TTC549 (cell line): ENCODE results near the gene ATF6B.

Source experiments
- FAIRE-seq: peaks from 2 replicates; lab custom pipeline; 2012; peaks lifted over from hg19 to GRCh38; lab: Jason Lieb, UNC

ATF6B gene

DNA sequence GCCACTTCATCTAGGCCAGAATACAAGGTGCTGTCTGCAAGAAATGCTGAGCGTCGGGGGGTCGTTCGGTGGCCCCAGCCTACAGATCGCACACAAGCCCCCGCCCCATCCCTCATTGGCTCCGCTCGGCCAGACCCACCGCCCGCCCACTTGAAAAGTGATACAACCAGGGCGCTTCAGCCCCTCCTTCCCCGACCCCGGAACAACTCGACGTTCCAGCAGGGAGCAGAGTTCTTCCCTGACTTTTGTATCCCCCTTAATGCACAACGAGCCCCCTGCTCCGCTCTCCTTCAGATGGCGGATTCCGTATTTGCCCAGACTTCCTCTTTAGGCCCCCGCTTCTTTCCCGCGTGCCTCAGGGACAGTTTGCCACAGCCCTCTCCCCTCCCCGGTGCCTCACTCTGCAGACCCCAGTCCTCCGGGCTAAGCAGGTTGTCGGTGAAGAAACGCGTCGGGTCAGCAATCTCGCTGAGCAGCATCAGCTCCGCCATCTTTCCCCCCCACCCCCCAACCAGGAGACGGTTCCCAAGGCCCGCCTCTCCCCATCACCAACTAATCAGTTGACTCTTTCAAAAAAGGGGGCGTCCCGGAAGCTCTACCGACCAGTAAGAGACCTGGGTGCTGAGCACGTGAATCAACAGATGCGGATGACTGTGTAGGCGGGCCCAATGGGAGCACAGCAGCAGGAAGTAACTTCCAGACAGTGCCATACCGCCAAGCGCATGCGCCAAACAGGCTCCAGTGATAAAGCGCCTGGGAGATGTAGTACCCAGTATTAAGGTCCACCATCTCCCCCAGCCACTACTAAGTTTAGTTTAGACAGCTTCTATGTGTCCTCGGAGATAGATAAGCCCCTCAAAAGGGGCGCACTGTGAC lies at the start of gene ATF6B:
Gene ATF6B (minus strand): TSS at position 530 of the 876 bp plus-strand sequence. CDS start 39 bp downstream, at position 491.
- peak; percentile 89 for FAIRE-seq

DNA sequence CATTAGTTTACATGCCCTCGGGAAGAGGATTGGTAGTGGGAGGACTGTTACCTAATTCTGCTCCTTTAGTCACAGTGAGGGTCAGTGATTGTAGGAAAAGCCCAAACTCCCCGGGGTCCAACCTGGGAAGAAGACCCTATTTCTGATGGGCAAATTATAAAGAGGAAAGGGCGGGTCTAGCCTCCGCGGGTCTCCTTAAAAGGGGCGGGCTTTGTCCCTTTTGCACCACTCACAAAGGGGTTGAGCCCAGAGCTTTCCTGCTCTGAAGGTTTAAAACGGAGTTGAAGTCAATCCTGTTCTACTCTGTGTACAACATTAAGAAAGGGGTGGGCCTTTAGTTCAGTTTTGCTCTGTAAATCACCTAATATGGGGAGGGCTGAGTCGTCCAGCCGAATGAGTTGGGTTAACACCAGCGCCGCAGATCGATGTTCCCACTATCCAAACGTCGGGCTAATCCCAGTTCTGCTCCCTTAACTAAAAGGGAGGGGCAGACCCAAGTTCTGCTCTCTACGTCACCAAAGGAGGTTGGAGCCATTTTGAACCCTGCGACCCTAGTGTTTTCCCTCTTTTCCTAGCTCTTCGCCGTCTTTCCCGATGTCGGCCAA lies 49.2 kb upstream of the ATF6B start:
- FAIRE-seq = no peak

DNA sequence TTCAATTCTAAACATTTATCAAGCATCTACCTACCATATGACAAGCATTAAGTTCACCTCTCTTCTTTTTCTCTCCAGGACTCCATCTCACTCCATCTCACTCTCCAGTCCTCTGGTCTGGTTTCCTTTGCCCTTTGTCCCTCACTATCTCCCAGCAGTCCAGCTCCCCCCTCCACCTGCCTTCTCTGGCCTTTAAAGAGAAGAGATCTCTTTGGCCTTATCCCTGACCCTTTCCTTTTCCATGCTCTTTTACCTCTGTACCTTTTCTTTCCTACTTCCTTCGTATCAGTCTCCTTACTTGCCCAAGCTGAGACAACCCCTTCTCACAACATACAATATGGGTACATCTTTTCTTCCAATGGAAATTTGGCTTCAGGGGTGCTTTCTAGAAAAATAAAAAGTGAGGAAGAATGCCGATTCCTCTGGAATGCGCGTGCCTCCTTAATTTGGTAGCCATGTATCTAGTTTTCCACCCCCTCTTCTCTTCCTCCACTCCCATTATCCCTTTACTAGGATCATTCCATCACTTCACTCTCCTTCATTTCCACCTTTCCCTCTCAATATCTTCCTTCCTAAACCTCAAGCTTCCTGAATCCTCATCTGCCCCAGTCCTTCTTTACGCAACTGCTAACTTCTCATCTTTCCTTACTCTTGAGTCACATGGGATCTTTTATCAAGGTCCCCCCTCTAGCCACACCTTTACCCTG lies 48.6 kb upstream of the ATF6B start:
- FAIRE-seq = no peak

DNA sequence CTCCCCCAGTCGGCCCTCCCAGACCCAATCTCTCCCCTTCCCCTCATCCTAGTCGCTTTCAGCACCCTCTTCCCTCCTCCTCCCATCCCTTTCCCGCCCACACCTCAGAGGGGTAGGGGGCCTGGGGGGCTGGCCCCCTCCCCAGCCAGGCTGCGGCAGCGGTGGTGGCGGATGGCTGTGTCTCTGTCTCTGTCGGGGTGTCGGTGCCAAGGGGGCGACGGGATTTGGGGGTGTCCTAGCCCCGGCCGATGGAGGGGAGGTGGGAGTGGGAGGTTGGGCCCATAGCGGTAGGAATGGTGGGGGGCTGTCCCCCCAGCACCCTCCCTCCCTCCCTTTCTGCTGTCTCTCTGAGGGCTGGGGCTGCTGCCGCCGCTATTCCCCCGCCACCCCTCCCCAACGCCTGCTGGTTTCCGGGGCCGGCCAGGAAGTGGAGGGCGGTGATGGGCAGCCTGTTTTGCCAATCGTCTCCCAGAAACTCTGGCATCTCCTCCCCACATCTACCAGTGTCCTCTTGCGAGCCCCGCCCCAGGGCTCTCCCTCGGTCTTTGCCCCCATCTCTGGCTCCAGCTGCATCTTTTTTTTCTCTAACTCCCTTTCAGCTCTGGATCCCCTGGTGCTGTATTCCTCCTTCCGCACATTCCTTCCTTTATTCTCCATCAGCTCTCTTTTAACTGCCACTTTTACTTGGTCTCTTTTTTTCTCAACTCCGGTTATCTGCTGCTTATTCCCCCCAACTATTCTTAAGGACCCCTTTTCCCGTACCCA lies 47.8 kb upstream of the ATF6B start, which contains the start of gene AGPAT1:
Gene AGPAT1 (minus strand): TSS at position 374 of the 765 bp plus-strand sequence. CDS start 4,588 bp downstream, outside the sequence.
- FAIRE-seq = no peak

DNA sequence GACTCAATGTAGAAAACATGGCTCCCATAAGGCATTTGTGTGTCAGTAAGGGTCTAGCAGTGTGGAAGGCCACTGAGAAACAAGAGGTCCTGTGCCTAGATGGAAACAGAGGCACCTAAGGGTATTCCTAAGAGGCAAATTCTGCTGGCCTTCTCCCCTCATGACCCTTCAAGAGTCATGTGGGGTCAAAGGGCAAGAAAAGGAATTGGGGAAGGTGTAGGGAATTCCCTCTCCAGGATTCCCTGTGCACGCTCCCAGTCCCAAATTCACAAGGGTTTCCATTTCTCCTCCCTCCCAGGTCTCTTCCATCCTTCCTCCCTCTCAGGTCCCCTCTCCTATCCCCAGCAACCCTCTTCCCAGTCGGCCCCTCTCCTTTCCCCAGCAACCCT lies 47.3 kb upstream of the ATF6B start:
- no peak for FAIRE-seq

DNA sequence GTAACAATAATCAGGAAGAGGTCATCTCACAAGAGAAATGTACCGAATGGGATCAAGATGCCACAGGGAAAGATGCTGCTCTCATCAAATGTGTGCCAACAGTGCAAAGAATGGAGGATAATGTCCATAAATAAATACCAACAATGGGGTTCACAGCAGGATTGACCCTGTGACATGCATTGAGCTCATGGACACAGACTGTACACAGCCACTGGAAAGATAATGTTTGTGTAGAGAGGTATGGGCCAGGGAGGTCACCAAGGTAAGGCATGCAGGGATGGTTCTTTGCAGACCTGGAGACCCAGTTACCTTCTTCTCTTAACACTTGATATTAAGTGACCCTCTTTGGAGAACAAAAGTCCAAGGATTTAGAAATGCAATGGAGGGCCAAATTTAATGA lies 46.4 kb upstream of the ATF6B start:
- no peak for FAIRE-seq

DNA sequence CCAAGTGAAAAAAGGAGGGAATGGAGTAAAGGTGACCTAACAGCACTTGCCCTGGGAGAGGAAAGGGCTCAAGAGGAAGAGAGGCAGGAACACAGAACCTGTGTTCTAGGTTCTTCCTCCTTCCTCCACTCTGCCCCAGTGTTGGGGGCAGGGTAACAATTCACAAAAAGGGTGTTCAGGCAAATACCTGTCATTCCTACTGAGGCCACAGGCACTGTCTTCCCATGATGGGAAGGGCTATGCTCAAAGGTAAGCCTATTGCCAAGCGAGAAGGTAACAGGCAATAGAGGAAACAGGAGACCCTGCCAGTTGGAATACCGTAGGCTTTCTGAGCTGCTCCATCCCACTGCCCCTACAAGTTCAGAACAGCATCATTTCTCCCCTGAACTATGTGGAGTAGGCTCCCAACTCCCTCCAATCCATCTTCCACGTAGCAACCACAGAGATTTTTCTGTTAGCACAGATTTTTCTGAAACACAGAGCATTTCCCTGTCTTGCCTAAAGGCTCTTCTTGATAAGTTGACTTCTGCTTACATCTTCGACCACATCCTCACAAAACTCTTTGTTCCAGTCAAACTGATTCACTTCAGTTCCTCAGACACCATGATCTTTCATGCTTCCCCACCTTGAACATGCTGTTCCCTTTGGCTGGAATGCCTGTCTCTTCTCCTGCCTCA lies 45.1 kb upstream of the ATF6B start:
- FAIRE-seq = no peak

DNA sequence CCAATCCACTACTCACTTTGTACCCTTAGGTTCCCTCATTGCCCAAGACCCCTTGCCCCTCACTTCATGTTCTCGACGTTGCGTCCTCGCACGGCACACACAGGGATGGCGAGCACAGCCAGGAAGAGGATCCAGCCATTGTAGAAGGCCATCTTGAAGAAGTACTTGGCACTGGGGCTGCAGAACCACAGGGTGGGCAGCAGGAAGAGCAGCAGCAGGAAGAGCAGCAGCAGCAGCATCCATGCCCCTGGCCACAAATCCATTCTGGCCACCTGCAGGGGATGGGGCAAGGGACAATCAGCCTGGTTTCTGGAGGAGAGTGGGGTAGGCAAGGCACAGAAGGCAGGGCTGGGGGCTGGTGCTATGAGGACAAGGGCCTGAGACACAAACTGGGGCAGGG lies 43.2 kb upstream of the ATF6B start:
- FAIRE-seq = no peak

DNA sequence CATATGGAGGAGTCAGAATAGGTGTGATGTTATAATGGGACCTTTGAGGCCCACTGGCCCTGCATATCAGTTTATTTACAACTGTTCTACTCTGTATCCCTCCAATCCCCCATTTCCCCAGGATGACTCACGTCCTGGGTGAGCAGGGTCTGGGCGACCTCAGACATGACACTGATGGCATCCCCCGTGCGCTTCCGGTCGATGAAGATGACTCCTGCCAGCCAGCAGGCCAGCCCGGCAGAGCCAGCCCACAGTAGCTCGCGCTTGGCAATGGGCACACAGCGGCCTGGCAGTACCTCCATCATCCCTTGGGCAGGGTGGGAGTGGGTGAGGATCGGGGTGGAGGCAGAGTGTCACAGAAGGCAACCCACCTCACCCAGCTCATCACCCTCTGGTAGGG lies 42.2 kb upstream of the ATF6B start:
- no peak for FAIRE-seq

DNA sequence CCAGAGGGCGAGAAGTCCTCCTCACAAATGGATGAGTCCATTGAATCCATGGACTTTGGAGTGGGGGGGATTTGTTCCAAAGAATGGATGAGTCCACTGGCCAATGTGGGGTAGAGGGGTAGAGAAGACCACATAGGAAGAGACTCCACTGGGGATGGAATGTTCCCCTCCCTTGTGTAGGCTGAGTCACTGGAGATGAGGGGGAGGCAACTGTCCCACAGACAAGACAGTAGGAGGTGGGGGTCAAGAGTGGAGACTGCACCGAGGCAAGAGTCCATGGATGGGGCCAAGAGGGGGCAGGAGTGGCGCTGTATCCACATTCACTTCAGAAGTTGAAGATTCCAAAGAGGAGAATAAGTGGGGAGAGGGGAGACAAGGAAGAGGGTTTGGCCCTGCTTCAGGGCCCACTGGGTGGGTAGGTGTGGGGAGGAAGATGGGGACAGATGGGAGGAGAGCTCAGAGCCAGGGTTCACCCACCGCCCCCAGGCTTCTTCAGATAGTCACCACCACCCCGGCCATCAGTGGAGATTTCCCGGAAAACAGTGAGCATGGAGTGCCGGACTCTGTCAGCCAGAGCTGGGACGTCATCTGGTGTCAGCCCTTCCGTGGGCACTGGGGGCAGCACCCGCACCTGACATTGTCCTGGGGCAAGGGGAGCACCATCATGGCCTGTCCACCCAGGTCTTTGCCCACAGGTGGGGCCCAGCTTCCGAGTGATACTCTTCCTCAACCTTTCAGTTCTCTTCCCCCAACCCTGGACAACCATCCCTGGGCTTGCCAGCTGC lies 41.0 kb upstream of the ATF6B start:
- FAIRE-seq = no peak

DNA sequence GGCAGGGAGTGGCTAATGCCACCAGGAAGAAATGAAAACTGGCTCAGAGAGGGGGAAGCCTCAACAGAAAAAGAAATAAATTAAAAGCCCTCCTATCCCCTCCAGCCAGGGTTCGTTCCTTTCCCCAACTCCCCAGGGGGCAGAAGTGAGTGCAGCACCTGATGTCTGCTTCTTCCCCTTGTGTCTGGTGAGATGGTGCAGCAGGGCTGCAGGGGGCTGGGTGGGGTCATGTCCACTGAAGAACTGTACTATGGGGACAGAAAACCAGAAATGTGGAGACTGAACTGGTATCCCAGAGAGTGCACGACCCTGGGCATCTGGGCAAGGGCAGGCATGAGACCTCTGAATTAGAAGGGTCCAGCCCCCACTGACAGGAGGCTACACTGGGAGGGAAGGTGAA lies 40.3 kb upstream of the ATF6B start:
- no peak for FAIRE-seq

DNA sequence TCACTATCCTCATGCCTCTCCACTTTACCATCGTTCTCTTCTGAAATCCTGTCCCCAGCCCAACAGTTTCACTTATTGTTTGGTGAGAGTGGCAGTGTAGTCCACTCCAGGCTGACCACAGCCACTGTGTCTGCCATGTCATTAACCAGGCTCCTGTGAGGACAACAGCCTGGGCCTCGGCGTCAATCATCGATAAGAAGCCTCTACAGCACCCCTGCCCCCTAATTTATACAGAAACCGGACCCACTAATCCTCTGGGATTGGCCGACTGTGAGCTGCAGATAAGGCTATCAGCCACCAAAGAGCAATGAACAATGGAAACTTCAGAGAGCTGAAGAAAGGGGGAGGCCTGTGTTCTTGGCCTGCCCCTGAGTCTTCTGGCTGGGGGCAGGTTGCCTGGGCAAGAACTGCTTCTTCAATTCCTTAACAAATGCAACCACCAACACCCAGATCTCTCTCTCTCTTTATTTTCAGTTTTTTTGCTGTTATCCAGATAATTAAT lies 39.8 kb upstream of the ATF6B start:
- FAIRE-seq = no peak

DNA sequence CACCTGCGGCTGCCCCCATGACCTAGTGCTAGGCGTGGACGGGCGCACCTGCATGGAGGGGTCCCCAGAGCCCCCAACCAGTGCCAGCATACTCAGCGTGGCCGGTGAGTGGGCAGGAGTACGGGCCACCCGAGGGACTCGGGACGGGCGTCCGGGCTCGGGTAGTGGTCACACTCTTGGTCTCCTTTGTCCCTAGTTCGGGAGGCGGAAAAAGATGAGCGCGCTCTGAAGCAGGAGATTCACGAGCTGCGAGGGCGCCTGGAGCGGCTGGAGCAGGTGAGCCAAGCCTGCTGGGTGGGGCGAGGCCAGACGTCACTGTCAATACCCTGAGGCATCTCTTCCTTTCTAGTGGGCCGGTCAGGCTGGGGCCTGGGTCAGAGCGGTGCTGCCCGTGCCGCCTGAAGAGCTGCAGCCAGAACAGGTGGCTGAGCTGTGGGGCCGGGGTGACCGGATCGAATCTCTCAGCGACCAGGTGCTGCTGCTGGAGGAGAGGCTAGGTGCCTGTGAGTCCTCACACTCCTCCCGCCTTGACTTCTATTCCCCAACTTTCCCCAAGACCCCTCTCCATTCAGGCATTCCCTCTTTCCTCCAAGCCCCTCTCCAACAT lies 39.2 kb upstream of the ATF6B start:
- no peak for FAIRE-seq

DNA sequence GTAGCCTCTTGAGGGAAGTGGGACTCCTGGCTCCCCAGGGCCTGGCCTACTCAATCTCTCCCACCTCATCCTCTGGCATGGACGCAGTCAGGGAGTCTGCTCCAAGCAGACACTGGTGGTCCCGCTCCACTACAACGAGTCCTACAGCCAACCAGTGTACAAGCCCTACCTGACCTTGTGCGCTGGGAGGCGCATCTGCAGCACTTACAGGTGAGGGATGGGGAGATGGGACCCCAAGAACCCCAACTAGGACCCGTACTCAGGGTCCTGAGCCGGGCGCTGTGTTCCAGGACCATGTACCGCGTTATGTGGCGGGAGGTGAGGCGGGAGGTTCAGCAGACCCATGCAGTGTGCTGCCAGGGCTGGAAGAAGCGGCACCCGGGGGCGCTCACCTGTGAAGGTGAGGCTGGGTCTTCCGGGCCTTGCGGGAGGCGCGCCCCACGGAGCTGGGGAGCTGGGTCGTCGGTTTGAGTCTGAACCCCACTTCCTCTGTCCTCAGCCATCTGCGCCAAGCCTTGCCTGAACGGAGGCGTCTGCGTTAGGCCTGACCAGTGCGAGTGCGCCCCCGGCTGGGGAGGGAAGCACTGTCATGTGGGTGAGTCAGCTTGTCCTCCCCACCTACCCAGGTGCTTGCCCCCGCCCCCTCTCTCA lies 38.5 kb upstream of the ATF6B start:
- FAIRE-seq = no peak

DNA sequence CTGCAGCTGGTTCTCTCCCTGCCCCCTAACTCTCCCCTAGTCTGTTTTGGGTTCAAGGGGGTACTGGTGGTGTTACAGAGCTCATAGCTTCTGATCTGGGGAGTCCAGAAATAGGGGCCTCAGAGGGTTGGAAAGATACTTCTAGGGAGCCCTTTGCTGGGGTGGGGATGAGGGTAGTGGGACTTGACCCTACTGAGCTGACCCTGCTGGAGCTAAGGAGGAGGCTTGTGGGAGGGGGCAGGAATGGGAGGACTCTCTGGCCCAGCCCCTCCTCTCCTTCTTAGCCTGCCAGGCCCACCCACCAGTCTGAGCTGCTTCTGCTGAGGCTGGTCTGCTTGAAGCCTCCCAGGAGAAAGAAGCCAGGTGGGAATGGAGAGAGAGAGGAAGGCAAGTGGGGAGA lies 36.2 kb upstream of the ATF6B start, which contains the start of gene EGFL8:
Gene EGFL8 (plus strand): TSS at position 301 of the 400 bp plus-strand sequence. CDS start 1,571 bp downstream, outside the sequence.
- no peak for FAIRE-seq

DNA sequence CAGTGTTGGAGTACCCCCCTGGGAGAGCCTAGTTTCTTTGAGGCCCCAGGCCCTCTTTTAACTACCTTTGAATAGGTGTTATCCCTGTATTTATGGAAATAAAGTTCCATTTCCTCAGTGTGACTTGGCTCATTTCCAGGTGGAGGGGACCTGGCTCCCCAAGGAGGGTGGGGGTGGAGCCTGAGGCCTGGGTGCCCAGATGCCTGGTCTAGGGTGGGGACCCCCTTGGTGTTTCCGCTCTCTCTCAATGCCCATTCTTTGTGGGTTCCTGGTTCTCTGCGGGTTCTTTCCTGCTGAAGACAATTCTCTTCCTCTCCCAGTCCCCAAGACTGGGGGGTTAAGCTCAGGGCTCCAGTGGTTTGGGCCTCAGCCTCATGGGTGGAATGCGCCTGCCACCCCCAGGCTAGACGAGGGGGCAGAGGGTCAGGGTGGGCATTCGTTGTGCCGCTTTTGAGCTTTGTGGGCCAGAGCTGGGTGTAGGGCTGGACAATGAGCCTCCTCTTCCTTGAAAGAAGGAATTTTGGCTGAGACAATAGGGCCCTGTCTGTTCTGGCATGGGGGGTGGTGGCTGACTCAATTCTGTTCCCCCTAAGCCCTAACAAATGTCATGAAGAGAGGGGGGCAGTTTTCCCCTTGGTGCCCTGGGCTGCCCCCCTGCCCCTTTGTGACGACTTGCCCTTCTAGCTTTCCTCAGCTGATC lies 35.7 kb upstream of the ATF6B start:
- FAIRE-seq = no peak

DNA sequence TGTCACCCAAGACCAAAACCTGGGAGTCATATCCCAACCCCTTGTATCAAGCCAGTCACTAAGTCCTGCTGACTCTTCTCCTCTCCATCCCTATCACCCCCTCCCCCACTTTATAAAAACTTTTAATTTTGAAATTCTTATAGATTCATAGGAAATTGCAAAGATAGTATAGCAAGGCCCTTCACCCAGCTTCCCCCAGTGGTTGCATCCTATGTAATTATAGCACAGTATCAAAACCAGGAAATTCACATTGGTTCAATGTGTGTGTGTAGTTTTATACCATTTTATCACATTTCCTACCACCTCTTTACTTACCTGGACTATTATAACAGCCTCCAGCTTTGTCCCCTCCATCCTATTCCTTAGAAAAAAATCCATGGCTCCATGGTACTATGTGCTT lies 30.0 kb upstream of the ATF6B start:
- no peak for FAIRE-seq

DNA sequence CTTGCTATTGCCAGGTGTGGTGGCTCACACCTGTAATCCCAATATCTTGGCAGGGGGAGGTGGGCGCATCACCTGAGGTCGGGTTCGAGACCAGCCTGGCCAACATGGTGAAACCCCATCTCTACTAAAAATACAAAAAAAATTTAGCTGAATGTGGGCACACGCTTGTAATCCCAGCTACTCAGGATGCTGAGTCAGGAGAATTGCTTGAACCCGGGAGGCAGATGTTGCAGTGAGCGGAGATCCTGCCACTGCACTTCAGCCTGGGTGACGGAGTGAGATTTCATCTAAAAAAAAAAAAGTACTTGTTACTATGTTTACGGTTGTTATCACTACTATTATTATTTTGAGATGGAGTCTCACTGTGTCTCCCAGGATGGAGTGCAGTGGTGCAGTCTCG lies 28.8 kb upstream of the ATF6B start:
- FAIRE-seq = no peak
